Fibroblast of upper back skin (primary cell): ENCODE results near the gene TIAM2.

Experiments used
- DNase-seq: peaks from one replicate; pipeline ENCODE4 v3.0.0-alpha.2; 2013

TIAM2 gene

DNA sequence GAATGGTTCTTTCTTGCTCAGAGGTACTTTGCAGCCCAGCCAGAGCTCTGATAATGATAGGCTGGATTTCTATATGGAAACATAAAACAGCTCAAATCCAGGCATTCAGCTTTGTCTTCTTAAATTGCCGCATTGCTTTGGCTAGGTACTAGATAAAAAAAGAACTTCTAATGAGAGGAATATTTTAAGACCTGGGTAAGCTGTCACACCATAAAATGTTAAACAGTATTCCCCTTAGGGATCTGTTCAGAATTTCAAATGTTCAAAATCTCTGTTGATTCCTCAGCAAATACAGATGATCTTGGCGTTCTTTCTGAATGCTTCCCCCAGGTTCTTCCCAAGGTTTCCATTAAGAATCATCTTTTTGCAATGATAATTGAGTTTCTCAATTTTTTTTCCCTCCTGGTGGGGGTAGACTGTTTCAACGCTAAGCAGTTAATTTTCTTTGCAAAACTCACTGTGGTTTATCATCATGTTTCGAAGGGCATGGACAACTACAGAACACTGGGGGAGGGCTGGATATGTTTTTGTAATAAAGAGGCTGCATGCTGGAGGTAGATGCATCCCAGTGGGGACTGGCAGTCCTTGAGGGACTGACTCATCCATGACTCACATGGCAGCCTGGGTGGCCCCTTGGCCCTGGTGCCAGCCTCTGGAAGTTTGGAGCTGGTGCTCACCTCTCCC lies 31.0 kb downstream of the TIAM2 start:
- DNase-seq, result peak; percentile 94

DNA sequence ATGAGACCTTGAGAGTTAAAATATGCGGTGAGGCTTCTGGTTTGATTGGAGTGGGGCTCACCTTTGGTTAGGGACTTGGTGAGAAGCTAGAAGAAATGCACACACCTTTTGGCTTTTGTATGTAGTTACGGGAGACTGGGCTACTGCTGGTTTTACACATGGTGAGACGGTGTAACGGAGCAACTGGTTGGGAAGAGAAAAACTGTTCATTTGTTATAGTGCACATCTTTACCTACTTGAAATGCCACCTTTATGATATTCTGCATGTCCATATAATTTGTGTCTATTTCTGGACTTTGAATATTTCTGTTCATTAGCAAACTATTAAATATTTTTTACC lies 31.6 kb downstream of the TIAM2 start:
- no peak for DNase-seq

DNA sequence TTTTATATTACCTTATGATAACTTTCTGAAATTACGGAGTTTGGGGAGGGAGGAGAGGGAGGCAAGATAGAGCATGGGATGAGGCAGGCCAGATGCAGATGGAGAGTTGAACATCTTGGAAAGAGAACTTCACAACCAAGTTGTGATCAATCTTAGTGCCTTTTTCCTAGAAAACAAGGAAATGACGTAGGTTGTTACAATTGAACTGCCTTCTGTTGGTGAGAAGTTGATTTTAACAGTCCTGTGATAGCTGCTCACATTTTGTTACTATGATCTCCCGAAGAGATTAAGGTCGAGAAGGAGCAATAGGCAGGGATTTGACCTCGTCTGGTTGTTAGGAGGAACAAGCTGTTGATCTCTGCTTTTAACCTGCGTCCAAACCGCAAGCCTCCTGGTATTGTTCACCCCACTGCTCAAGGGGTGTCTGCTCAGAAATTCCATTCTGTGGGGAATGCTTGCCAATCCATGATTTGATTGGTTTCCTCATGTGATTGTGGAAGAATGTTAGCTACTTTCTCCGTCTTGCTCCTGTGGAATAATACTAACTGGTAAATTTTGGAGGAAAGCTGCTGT lies 35.1 kb downstream of the TIAM2 start:
- DNase-seq, result no peak

- DNase-seq, result no peak
Observed at GRCh38 chr6:155031091-155031490, 36.0 kb downstream of the TIAM2 start.

GRCh38 chr6:155033021-155033791 lies 38.1 kb downstream of the TIAM2 start:
- no peak for DNase-seq

- DNase-seq, result peak; percentile 26
Observed at GRCh38 chr6:155036907-155037306, 41.8 kb downstream of the TIAM2 start.

- no peak for DNase-seq
Observed at GRCh38 chr6:155038104-155038503, 43.0 kb downstream of the TIAM2 start.

DNA sequence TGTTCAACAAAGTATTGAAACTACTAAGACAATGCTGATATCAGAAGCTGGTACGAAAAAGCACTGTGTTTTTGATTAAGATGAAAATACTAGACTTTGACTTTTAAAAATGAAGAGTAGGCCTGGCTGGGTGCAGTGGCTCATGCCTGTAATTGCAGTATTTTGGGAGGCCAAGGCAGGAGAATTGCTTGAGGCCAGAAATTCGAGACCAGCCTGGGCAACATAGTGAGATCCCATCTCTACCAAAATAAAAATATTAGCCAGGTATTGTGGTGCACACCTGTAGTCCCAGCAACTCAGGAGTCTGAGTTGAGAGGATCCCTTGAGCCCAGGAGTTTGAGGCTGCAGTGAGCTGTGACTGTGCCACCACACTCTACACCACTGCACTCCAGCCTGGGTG lies 43.4 kb downstream of the TIAM2 start:
- no peak for DNase-seq

- DNase-seq, result no peak
Observed at GRCh38 chr6:155039618-155040017, 44.5 kb downstream of the TIAM2 start.

DNA sequence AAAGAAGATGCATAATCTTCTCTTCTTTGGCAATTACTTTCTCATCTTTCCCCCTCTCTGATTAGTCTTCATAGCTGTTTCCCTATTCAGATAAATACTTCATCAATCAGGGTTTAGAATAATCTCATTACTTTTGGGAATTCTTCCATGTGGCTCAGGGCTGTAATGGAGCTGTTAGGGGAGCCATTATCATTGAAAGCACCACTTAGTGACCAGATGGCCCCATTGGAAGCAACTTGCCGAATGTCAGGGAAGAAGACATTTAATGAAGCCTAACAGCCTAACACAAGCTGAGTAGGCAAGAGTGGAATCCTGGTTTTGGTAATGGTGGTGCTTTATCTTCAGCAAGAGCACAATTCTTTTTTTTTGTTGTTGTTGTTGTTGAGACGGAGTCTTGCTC lies 45.0 kb downstream of the TIAM2 start:
- no peak for DNase-seq

DNA sequence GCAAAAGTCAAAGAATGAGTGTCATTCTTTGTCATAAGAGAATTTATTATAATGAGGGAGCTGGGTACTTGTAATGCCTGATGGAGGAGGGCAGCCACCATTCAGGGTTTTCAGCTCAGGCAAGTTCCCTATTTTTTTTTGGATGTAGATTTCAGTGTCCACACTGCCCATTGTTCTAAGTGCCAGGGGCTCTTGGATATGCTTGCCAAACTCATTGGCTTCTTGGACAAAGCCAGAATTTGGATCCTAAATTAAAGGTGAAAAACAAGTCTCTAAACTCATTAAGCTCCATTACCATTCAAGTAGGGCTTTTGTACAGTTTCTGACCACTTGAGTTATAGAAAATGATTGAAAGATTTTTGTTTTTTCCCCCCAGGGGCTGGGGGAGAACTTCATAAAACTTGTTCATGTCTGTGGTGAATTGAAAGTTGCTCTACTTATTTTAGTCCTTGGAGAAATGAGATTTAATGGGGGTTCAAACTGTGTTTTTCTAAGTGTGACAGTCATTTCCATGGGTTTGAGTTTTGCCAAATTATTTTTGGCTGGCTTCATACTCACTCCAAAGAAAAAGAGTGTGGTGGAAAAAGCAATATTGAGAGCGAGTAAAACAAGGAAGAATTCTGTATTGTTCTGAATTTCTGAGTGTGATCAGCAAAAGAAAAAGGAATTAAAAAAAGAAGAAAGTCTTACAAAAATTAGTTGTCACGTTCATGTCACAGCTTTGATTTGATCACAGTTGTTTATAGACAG lies 46.0 kb downstream of the TIAM2 start:
- no peak for DNase-seq

DNA sequence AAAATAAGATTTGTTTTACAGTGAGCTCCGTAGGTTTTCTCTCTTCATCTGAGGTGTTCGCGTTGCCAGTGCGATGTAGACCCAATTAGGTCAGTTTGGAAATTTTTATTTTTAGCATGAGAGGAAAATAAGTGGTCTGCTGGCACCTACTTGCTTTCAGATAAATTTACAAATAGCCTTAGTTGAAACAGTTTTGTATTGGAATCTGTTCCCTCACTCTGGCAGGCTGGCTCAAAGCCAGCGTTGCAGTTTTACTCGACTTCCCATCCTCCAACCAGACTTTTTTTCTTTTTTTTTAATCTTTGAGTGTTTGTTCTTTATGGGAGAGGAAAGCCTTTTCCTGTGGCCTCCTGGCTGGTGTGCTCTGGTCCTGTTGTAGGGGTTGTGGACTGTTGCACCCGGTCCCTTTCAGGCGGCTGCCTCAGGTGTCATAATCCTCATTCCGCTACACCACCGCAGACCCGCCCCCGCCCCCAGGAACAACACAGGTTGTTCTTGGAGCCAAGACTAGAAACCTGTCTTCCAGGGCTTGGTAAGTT lies 46.7 kb downstream of the TIAM2 start:
- DNase-seq, result peak; percentile 22

DNA sequence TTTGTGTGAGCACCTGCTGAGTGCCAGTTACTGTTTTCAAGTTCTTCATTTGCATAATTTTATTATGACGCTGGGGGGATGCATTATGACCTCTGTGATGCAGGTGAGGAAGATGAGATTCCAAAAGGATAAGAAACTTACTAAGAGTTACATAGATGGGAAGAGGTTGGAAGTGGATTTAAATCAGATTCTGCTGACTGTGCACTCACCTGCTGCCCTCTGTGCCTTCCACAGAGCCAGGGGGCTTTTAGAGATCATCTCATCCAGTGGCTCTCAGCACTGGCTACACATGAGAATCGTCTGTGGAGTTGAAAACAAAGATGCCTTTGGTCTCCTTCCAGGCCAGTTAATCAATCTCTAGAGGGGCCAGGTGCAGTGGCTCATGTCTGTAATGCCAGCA lies 47.9 kb downstream of the TIAM2 start:
- DNase-seq, result no peak

- no peak for DNase-seq
Observed at GRCh38 chr6:155045561-155046404, 50.7 kb downstream of the TIAM2 start.

GRCh38 chr6:155047523-155047922 lies 52.4 kb downstream of the TIAM2 start:
- DNase-seq, result no peak

- DNase-seq, result peak; percentile 47
Observed at GRCh38 chr6:155050311-155050710, 55.2 kb downstream of the TIAM2 start.

- DNase-seq, result no peak
Observed at GRCh38 chr6:155054491-155055250, 59.6 kb downstream of the TIAM2 start.

DNA sequence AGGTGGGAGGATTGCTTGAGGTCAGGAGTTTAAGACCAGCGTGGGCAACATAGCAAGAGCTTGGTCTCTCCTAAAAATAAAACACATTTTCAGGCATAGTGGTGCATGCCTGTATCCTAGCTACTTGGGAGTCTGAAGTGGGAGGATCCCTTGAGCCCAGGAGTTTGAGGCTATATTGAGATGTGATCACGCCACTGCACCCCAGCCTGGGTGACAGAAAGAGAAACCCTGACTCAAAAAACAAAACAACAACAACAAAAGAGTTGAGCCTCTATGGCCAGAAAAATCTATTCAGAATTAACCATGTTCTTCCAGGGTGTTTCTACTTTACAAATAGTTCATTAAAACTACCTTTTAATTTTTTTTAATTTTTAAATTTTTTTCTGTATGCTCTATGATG lies 60.6 kb downstream of the TIAM2 start:
- DNase-seq, result no peak

DNA sequence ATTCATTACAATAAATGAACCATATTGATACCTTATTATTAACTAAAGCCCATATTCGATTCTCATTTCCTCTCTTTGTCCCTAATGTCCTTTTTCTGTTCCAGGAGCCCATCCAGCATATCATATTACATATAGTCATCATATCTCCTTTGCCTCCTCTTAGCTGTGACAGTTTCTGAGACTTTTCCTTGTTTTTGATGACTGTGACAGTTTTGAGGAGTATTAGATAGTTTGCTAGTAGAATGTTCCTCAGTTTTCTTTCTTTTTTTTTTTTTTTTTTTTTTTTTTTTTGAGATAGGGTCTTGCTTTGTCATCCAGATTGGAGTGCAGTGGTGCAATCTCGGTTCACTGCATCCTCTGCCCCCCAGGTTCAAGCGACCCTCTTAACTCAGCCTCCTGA lies 61.6 kb downstream of the TIAM2 start:
- DNase-seq, result no peak

GRCh38 chr6:155061381-155061780 lies 66.3 kb downstream of the TIAM2 start:
- DNase-seq, result no peak

DNA sequence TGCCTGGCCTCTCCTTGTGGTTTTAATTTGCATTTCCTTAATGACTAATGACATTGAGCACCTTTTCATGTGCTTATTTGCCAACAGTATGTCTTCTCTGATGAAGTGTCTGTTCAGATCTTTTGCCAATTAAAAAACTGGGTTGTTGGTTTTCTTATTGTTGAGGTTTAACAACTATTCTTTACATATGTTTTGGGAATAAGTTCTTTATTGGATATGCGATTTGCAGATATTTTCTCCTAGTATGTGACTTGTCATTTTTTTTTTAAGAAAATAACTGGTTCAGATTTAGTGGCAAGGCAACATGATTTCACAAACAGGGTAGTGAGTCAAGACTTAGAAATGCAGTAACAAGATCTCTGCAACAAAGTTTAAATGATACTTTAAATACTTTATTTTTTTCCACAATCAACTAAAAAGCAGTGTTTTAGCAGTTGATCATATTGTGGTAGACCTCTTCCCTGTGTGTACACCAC lies 67.8 kb downstream of the TIAM2 start:
- peak; percentile 91 for DNase-seq
